Brain microvascular endothelial cell (primary cell): ENCODE results near the gene MYO1B.

Source experiments
- DNase-seq: peaks from one replicate; pipeline ENCODE4 v3.0.0-alpha.2; 2020
- H3K27ac ChIP-seq: fragments of 250-450 bp; sonication (Bioruptor Pico); 2 replicates; pipeline ENCODE4 v1.5.1; 2020; ENCODE audit warnings: mild to moderate bottlenecking, moderate library complexity
- H3K27me3 ChIP-seq: fragments of 250-450 bp; sonication (Bioruptor Pico); replicated peaks from 2 replicates; pipeline ENCODE4 v1.5.1; 2020; ENCODE audit warnings: mild to moderate bottlenecking
- H3K36me3 ChIP-seq: fragments of 250-450 bp; sonication (Bioruptor Pico); replicated peaks from 2 replicates; pipeline ENCODE4 v1.5.1; 2020; ENCODE audit warnings: mild to moderate bottlenecking
- H3K4me3 ChIP-seq: 2 replicates; pipeline ENCODE4 v1.5.1; 2011; ENCODE audit warnings: low read depth, mild to moderate bottlenecking, control low read depth, low read length, moderate library complexity
- in situ Hi-C: cut with HindIII; loops from 2 replicates; pipeline ENCODE4 v1.10.0; 2017; ENCODE audit warnings: low sequenced_read_pairs, low pct_ligation_motif_present
- TF ChIP-seq, protein P1 (sequence below): IDR thresholded peaks from 2 replicates; pipeline ENCODE4 v1.5.1; 2011; ENCODE audit warnings: low read depth, mild to moderate bottlenecking, moderate library complexity, low read length, control low read depth, inconsistent platforms; ENCODE audit errors: missing control alignments

MYO1B gene

DNA sequence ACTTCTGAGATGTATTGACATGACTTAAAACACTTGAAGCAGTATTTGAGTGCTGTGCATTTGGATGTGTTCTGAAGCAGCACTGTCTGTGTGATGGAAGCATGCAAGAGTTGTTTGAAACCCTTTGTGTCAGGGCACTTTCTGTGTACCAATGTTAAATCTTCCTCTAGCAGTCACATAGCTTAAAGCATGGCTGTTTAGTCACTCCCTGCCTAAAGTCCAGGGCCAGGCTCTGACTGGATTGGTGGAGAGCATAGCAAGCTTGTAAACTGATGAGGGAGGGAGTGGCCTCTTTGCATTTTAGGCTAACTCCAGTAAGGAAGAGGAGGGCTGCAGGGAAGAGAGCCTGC, 73.5 kb downstream of the MYO1B start:
- Histone ChIP-seq H3K27ac (peak overlapping the region; percentile 60), H3K36me3 (no peaks in the 10 kb centered on the region), H3K4me3 (no peak overlapping the region), H3K27me3 (no peaks in the 10 kb centered on the region)
- in situ Hi-C loops, result no loop called here
- TF ChIP-seq, protein P1, sequence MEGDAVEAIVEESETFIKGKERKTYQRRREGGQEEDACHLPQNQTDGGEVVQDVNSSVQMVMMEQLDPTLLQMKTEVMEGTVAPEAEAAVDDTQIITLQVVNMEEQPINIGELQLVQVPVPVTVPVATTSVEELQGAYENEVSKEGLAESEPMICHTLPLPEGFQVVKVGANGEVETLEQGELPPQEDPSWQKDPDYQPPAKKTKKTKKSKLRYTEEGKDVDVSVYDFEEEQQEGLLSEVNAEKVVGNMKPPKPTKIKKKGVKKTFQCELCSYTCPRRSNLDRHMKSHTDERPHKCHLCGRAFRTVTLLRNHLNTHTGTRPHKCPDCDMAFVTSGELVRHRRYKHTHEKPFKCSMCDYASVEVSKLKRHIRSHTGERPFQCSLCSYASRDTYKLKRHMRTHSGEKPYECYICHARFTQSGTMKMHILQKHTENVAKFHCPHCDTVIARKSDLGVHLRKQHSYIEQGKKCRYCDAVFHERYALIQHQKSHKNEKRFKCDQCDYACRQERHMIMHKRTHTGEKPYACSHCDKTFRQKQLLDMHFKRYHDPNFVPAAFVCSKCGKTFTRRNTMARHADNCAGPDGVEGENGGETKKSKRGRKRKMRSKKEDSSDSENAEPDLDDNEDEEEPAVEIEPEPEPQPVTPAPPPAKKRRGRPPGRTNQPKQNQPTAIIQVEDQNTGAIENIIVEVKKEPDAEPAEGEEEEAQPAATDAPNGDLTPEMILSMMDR, result no peak
- peak; percentile 54 for DNase-seq

DNA sequence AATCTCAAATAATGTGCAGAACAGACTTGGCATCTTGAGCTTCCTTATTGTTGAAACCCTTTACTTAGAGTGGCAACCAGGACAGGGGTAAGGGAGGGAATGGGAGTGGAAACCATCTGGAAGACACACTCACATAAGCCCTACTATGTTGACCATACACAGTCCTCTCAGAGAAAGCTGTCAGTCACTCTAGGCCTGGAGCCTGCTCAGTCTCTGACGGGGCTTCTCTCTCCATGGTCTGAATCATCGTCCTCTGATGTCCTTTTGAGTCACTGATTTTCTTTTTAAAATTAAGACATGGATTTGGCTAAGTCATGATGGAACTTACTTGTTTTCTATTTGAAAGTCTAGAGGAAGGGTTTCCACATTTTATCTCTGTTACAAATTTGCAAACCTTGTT, 74.0 kb downstream of the MYO1B start:
- Histone ChIP-seq H3K36me3 (no peaks in the 10 kb centered on the region), H3K27ac (peak overlapping the region; percentile 60), H3K4me3 (no peak overlapping the region), H3K27me3 (no peaks in the 10 kb centered on the region)
- TF ChIP-seq, protein P1, result no peak
- peak; percentile 73 for DNase-seq
- in situ Hi-C loops, result no loop called here

DNA sequence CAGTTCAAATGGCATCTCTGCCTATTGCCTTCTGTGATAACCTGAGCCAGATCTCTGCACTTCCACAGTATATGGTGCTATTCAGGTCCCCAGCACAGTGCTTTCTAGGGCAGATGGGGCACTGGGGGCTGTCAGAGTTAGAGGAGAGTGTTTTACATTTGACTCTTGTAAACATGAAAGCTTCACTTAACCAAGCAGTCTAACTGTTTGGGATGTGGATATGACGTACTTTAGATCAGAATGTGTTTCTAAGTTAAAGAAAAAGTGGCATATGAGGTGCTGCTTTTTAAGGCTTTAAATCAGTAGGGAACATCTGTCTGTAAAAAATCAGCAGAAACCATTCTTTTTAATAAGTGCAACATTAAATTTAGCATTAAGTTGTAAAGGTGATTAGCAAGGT, 75.7 kb downstream of the MYO1B start:
- no peak for DNase-seq
- in situ Hi-C loops, result no loop called here
- no peaks in the 10 kb centered on the region for H3K36me3 ChIP-seq

DNA sequence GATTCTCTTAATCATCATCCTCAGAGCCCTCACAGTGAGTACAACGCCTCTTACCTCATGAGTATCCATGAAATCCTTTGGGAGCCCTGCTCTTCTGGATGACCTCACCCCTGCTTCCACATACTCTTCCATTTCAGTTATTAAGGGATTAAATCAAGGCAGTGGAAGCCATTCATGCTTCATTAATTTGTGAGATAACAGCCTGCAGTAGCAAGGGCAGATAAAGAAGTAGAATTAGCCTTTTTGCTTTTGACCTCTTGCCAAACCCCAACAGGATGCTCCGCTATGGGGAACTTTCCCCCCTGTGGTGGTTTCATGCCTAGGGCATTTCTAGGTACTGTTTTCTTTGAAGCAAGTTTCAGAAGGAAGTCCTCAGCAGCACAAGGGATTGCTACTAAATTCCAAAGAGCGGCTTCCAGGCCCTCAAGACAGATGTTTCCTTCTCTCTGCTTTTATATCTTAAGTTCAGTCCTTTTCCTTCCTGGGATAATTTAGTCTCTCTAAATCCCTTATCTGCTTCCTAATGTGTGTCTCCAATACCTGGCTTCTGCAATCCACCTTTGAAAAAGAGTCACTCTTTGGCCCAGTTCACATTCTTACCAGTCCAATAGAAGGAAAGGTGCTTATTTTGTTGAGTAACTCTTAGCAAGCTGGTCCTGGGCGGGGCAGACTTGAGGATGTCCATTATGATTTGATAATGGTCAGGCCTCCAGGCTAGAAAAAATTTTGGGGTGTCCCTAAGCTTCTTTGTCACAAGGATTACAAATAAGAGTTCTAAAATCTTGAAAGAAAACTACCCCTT, 76.9 kb downstream of the MYO1B start:
- TF ChIP-seq, protein P1, result peak; percentile 25
- Histone ChIP-seq H3K27me3 (no peaks in the 10 kb centered on the region), H3K4me3 (no peak overlapping the region), H3K27ac (no peak overlapping the region), H3K36me3 (no peaks in the 10 kb centered on the region)
- in situ Hi-C loops, result no loop called here
- peak; percentile 50 for DNase-seq

More for the DNA sequence above, 75.7 kb downstream of the MYO1B start:
- TF ChIP-seq, protein P1, result no peak
- Histone ChIP-seq H3K27ac (no peak overlapping the region), H3K4me3 (no peak overlapping the region), H3K27me3 (no peaks in the 10 kb centered on the region)

DNA sequence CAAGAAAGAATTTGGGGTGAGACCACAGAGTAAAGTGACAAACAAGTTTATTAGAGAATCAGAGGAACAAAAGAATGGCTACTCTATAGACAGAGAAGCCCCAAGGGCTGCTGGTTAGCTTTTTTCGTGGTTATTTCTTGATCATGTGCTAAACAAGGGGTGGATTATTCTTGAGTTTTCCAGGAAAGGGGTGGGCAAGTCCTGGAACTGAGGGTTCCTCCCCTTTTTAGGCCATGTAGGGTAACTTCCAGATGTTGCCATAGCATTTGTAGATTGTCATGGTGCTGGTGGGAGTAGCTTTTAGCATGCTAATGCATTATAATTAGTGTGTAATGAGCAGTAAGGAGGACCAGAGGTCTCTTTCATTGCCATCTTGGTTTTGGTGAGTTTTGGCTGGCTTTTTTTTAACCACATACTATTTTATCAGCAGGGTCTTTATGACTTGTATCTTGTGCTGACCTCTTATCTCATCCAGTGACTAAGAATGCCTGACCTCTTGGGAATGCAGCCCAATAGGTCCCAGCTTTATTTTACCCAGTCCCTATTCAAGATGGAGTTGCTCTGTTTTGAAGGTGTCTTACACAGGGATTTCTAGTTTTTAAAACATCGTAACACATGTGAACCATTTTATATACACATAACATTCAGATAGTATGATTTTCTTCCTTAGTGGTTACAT, 77.8 kb downstream of the MYO1B start:
- no peaks in the 10 kb centered on the region for H3K27me3 ChIP-seq
- in situ Hi-C loops, result no loop called here
- no peak for DNase-seq
- H3K27ac ChIP-seq, result no peak overlapping the region
- H3K36me3 ChIP-seq, result no peaks in the 10 kb centered on the region
- H3K4me3 ChIP-seq, result no peak overlapping the region
- TF ChIP-seq, protein P1, result no peak
